Measurements from ENCODE around the gene GALC.

- TF ChIP-seq, protein P1, sequence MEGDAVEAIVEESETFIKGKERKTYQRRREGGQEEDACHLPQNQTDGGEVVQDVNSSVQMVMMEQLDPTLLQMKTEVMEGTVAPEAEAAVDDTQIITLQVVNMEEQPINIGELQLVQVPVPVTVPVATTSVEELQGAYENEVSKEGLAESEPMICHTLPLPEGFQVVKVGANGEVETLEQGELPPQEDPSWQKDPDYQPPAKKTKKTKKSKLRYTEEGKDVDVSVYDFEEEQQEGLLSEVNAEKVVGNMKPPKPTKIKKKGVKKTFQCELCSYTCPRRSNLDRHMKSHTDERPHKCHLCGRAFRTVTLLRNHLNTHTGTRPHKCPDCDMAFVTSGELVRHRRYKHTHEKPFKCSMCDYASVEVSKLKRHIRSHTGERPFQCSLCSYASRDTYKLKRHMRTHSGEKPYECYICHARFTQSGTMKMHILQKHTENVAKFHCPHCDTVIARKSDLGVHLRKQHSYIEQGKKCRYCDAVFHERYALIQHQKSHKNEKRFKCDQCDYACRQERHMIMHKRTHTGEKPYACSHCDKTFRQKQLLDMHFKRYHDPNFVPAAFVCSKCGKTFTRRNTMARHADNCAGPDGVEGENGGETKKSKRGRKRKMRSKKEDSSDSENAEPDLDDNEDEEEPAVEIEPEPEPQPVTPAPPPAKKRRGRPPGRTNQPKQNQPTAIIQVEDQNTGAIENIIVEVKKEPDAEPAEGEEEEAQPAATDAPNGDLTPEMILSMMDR (IDR thresholded peaks at IDR 0.05): no peak
- no peak for TF ChIP-seq POLR2A (IDR thresholded peaks at IDR 0.05)
Observed at GRCh38 chr14:87935081-87935828, 57.7 kb downstream of the GALC start.
